Cardiac fibroblast (primary cell): ENCODE data around the gene CDH13.

Experiments used
- DNase-seq, 2 donors: peaks; one replicate each; pipeline versions ENCODE4 v3.0.0 to v3.0.0-alpha.2; 2010; ENCODE audit warnings: low read depth in 2 of 2
- H3K4me3 ChIP-seq, 2 donors: replicated peaks in 1 of 2; 1 replicate in 1 of 2; 2 replicates in 1 of 2; pipeline ENCODE4 v1.5.1; 2011; ENCODE audit warnings: low read depth in 2 of 2, low read length in 2 of 2, mild to moderate bottlenecking in 2 of 2, moderate library complexity in 1 of 2
- CTCF ChIP-seq: IDR thresholded peaks from one replicate; pipeline ENCODE4 v1.5.1; 2011; ENCODE audit warnings: low read depth, mild to moderate bottlenecking, low read length, inconsistent platforms

Gene CDH13

GRCh38 chr16:83356986-83357385 is 730.2 kb downstream of the CDH13 start:
- H3K4me3 ChIP-seq = no peak overlapping the region
- TF ChIP-seq CTCF = no peak
- no peak for DNase-seq

GRCh38 chr16:83363521-83363920 is 736.8 kb downstream of the CDH13 start:
- TF ChIP-seq CTCF = no peak
- no peak overlapping the region for H3K4me3 ChIP-seq

GRCh38 chr16:83365166-83365565 is 738.4 kb downstream of the CDH13 start:
- DNase-seq = peak; percentile 16 to 61
- TF ChIP-seq CTCF = no peak
- no peak overlapping the region for H3K4me3 ChIP-seq

More at GRCh38 chr16:83363521-83363920, 736.8 kb downstream of the CDH13 start:
- no peak for DNase-seq

GRCh38 chr16:83366228-83366627 is 739.5 kb downstream of the CDH13 start:
- H3K4me3 ChIP-seq = no peak overlapping the region
- no peak for DNase-seq
- no peak for TF ChIP-seq CTCF

GRCh38 chr16:83374979-83375378 is 748.2 kb downstream of the CDH13 start:
- H3K4me3 ChIP-seq = no peak overlapping the region
- DNase-seq = no peak
- TF ChIP-seq CTCF = no peak

- DNase-seq = no peak
Observed at GRCh38 chr16:83389751-83390150, 763.0 kb downstream of the CDH13 start.

More at GRCh38 chr16:83389751-83390150, 763.0 kb downstream of the CDH13 start:
- no peak for TF ChIP-seq CTCF
- H3K4me3 ChIP-seq = no peak overlapping the region
